Stimulated activated CD8-positive, alpha-beta memory T cell treated with anti-CD3 and anti-CD28 coated beads, Interleukin-15, amount 100 ng/mL, for 24 hours (primary cell): ENCODE data around the gene CDH22.

Experiments used
- DNase-seq: peaks from one replicate; pipeline ENCODE4 v3.0.0-alpha.2; 2020; ENCODE audit warnings: low read depth

CDH22 gene

GRCh38 chr20:46139908-46140482, 168.3 kb downstream of the CDH22 start:
- no peak for DNase-seq

GRCh38 chr20:46139266-46139889, 168.9 kb downstream of the CDH22 start:
- no peak for DNase-seq

- DNase-seq, result no peak
Observed at GRCh38 chr20:46137816-46138215, 170.5 kb downstream of the CDH22 start.

- DNase-seq, result no peak
Observed at GRCh38 chr20:46135856-46136633, 172.3 kb downstream of the CDH22 start.

GRCh38 chr20:46134716-46135115, 173.6 kb downstream of the CDH22 start:
- DNase-seq, result no peak

GRCh38 chr20:46133886-46134654, 174.2 kb downstream of the CDH22 start:
- no peak for DNase-seq

GRCh38 chr20:46132705-46133120, 175.6 kb downstream of the CDH22 start:
- peak; percentile 39 for DNase-seq

GRCh38 chr20:46131396-46131795, 176.9 kb downstream of the CDH22 start:
- DNase-seq, result no peak

GRCh38 chr20:46130534-46130933, 177.8 kb downstream of the CDH22 start:
- no peak for DNase-seq

GRCh38 chr20:46129955-46130481, 178.3 kb downstream of the CDH22 start:
- no peak for DNase-seq

- no peak for DNase-seq
Observed at GRCh38 chr20:46128310-46129151, 179.8 kb downstream of the CDH22 start.

- no peak for DNase-seq
Observed at GRCh38 chr20:46127396-46128010, 180.8 kb downstream of the CDH22 start.

- DNase-seq, result no peak
Observed at GRCh38 chr20:46126440-46127056, 181.8 kb downstream of the CDH22 start.
